Superior temporal gyrus (tissue), 1 donor: ENCODE data around the gene CDC42BPB.
"Not testable (repeated sequence)": the region's sequence is repeated elsewhere in the genome, so short reads cannot be mapped to it uniquely, and the experiment has no call there.

Experiments
- DNase-seq: peaks from one replicate; pipeline ENCODE4 v3.0.0-alpha.2; 2016; ENCODE audit errors: extremely low spot score

Gene CDC42BPB

GRCh38 chr14:102902086-102902485, 155.3 kb downstream of the CDC42BPB start:
- no peak for DNase-seq

GRCh38 chr14:102901633-102902032, 155.7 kb downstream of the CDC42BPB start:
- DNase-seq: no peak

GRCh38 chr14:102900631-102901571, 156.4 kb downstream of the CDC42BPB start:
- peak; percentile 23 for DNase-seq

- no peak for DNase-seq
Measured at GRCh38 chr14:102899516-102899900, 157.8 kb downstream of the CDC42BPB start.

GRCh38 chr14:102898776-102899515, 158.4 kb downstream of the CDC42BPB start:
- DNase-seq: no peak

- DNase-seq: no peak
Measured at GRCh38 chr14:102898298-102898697, 159.1 kb downstream of the CDC42BPB start.

GRCh38 chr14:102897299-102898027, 159.9 kb downstream of the CDC42BPB start:
- DNase-seq: no peak

GRCh38 chr14:102896735-102897134, 160.6 kb downstream of the CDC42BPB start:
- not testable (repeated sequence) for DNase-seq

GRCh38 chr14:102893452-102893851, 163.9 kb downstream of the CDC42BPB start:
- no peak for DNase-seq

GRCh38 chr14:102892651-102893050, 164.7 kb downstream of the CDC42BPB start:
- no peak for DNase-seq

GRCh38 chr14:102891556-102891955, 165.8 kb downstream of the CDC42BPB start:
- DNase-seq: no peak

GRCh38 chr14:102891111-102891510, 166.2 kb downstream of the CDC42BPB start:
- no peak for DNase-seq

GRCh38 chr14:102889615-102890014, 167.7 kb downstream of the CDC42BPB start:
- no peak for DNase-seq

GRCh38 chr14:102888748-102889147, 168.6 kb downstream of the CDC42BPB start:
- DNase-seq: no peak

GRCh38 chr14:102885737-102886447, 171.5 kb downstream of the CDC42BPB start:
- DNase-seq: no peak

- no peak for DNase-seq
Measured at GRCh38 chr14:102883554-102883953, 173.8 kb downstream of the CDC42BPB start.

GRCh38 chr14:102883089-102883541, 174.2 kb downstream of the CDC42BPB start:
- no peak for DNase-seq
